Measurements from ENCODE around the gene CNTF.

Gene CNTF

DNA sequence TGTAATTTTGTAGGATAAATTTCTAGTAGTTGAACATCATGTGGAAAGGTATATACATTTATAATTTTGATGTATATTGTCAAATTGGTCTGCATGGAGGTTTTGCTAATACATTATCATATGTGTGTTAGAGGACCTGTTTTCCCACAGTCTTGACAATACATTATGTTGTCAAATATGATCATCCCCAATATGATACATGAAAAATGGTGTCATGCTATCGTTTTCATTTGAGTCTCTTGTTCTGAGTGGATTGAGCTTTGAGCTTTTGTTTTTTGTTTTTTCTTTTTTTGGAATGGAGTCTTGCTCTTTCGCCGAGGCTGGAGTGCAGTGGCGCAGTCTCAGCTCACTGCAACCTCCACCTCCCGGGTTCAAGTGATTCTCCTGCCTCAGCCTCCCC lies 14.1 kb upstream of the CNTF start:
- no peak for DNase-seq

DNA sequence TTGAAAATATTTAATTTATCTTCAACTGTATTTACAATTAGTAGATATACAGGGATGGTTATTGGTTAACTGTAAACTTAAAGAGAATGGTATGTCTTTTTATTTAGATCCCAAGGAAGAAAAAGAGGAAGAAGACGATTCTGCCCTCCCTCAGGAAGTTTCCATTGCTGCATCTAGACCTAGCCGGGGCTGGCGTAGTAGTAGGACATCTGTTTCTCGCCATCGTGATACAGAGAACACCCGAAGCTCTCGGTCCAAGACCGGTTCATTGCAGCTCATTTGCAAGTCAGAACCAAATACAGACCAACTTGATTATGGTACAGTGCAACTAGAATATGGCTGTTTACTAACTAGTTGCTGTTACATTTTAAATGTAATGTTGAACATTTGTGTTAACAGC lies 12.7 kb upstream of the CNTF start:
- no peak for DNase-seq

DNA sequence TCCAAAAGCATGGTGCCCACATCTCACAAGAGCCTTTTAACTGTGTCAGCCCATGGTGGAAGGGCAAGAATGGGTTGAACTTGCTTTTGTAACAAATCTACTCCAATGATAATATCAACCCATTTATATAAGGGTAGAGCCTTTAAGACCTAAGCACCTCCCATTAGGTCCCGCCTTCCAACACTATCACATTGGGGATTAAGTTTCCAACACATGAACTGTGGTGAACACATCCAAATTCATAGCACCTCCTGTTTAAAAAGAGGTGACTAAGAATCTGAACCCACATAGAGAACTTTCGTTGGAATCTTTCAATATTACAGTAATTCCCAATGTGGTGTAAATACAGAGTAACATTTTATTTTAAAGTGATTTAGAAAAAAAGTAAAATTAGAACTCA lies 9.2 kb upstream of the CNTF start:
- no peak for DNase-seq

DNA sequence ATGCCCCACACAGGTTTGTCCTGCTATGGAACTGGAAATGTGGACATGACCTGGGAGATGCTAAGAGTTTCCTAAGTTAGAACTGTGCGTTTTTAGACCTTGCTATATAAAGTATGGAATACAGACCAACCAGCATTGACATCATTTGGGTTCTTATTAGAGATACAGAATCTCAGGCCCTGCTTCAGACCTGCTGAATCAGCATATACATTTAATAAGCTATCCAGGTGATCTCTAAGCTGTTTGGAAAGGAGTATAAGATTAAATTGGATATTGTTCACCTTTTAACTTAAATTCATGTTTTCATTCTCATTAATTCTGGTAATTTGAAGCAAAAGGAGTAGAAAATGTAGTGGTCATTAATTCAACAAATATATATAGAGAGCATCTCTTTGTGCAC lies 6.9 kb upstream of the CNTF start:
- no peak for DNase-seq

DNA sequence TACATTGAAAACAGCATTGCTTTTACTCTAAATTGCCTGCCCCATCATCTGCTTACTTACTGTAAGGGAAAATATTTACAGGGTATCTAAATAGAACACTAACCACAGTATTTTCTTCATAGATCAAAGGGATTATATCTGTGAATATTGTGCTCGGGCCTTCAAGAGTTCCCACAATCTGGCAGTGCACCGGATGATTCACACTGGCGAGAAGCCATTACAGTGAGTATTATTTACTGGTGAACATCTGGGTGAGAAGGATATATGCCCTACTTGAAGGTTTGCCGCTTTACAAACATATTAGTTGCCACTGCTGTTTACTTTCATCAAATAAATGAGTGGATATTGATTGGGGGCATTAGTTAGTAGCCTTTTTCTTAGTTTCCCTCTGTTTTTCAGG lies 5.9 kb upstream of the CNTF start:
- no peak for DNase-seq

DNA sequence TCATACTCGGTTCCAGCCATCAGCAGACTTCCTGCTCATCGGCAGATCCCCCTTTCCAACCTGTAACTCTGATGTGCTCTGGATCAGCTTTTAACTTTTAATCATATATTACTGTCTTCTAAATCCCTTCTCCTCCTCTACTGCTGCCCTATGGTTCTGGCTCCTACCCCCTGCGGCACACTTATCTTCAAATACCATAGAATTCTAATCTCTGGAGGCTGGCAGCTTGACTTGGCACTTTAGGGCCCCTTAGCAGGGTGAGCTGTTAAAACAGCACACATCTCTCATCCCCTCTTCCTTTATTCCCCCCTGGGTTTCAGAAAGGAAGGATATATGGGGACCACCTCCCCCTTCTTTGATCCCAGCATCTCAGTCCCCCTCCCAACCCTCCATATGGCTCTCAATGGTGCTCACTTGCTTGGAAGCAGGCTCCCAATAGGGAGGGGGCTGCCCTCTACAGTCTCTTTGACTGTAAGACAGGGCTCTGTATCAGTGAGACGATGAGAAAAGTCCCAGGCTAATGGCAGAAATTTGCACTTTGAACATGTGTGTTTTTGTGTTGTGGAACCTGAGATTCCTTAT lies 4.4 kb upstream of the CNTF start:
- DNase-seq = no peak

DNA sequence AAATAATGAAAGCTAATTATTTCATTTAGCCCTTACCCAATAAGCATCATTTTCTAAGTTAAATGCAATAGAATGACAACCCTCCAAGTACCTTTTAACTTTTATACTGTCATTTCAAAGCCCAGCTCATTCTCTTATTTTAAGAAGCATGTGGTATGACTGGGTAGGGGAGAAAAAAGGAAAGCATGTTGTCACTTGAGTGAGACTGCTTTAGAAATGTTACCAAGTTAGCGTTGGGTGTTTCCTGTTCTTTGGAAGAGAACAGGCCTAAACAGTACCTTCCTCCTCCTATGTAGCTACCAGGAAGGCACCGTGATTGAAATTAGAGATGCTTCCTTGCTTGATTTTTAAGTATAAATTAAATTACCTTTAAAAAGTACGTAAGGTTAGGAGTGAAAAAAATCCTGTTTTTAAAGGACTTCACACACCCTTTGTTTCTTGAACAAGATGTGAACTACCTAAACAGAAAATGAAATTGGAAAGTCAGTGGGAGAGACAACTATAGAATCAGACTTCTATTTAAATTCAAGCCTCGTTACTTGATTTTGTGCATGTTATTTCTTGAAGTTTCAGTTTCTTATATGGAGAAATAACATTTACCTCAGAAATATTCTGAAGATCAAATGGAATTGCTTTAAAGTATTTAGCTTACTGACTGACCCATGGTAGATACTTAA lies 741 bp upstream of the CNTF start:
- DNase-seq = no peak

DNA sequence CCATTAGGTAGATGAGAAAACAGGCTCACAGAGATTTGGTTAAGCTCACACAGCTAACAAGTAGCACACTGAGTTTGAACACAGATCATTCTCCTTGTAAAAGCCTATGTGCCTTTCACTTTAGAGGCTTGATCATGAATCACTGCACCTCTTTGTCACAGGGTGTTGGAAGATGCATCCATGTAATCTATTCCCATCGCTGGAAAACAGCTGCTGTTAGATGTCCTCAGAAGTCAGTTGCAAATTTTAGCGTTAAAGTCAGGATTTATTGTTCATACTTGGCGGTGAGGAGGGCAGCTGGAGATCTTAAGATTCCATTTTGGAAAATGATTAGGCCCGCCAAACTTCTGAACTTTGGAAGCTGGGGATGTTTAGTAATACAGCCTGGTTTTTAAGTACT lies 2.6 kb downstream of the CNTF start:
- DNase-seq = no peak

DNA sequence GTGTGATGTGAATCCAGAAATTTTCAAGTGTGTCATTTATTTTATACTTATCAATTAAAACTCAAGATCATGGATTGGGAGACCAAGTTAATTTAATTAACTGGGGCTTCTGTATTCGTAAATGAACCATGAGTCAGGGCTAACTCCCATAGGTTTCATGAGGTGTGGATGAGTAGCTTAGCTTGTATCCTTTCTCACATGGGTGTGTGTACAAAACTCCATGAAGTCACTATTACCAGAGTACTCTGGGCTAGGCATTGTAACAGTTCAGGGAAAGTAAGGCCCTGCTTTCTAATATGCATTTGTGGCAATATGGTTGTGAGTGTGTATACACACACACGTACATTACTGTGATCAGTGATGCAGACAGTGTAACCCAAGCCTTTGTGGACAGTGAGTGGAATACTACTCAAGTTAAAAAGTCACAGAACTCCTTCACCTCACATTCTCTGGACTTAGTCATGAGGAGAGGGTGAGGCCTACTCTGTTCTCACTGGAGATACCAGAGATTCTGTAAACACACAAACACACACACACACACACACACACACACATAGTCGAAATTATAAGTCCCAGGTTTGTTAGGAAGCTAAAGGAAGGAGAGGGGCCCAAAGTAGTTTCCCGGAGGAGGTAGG lies 3.5 kb downstream of the CNTF start:
- DNase-seq = no peak

DNA sequence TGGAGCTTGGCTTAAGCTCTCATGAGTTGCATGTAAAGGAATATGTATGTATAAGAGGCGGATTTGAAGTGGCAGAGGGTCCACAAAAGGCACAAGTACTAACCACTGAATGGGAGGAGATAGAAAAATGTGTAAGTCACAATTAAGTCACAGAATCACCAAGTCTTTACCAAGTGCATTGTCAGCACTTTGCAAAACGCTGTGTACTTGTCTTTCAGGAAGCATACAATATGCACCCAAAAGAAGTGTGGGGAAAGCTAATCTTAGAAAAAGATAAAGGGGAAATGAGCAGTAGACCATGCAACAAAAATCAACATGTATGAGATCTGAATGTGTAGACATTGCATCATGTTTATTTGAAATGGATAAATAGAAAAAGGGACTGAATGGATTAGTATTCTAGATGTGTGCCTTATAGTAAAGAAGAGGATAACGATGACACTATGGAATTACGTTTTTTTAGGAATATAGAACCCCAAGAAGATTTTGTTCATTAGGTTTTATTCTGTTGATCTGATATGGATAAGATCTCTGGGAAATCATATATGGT lies 4.5 kb downstream of the CNTF start:
- DNase-seq = no peak

DNA sequence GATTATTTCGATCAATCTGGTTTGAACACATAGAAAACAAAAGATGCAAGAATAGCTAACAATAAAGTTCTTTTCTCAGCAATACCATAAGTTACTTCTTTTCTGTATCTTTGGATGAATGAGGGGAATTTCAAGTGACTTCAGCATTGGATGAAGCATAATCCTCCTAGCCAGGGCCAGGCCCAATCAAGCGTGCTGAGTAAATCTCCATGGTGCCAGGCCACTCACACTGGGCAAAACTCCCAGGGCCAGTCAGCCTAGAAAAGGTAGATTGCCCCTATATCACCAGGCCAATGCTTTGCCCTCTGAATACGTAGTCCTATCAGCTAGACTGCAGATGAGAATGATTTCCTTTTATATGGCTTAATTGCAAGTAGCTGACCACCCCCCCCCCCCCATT lies 6.0 kb downstream of the CNTF start:
- no peak for DNase-seq

DNA sequence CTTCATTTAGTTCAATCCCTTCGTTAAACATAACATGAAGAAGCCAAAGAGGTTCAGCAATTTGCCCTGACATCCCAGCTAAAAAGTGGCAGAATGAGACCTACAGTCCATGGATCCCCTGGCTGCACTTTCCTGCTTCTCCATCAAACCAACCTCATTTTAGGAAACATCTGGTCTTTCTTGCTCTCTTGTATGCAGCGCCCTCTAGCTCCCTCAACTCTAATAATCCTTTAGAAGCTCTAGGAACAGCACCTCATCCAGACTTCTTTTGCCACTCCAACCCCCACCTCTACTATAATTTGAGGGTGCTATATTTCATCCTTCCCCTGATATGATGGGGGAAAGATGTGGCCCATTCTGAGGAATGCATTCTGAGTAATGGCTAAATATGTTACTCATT lies 7.4 kb downstream of the CNTF start:
- peak; percentile 8 for DNase-seq

DNA sequence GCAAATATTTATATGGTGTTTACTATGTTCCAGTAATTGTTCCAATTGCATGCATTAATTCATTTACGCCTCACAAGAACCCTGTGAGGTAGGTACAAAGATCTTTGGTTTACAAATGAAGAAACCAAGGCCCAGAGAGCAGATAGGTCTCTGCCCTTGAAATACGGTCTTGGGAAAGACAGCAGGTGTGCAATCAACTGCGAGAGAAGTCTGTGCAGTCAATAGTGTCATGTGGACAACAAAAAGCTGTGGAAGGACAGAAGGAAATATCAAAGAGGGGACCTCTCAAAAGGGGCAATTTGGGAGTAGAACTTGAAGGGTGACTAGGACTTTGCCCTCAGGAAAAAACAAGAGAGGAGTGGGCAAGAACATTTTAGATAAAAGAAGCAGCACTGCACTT lies 8.9 kb downstream of the CNTF start:
- DNase-seq = no peak

DNA sequence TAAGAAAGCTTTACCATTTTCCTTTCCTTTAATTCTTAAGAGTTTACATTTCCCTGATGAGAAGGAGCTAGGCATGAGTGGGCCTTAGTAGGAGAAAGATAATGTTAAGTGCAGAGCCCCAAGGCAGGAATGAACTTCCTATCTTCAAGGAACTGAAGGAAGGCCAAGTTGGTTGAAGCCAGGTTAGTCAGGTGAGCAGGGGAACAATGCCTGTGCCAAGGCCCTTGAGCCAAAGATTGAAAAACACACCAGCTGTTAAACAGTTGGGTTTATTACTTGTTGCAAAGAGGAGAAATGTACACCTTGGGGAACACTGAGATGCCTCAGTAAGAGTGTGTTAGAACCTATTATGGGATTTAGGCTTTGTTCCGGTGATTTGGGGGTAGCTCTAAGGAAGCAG lies 10.0 kb downstream of the CNTF start:
- DNase-seq = no peak

DNA sequence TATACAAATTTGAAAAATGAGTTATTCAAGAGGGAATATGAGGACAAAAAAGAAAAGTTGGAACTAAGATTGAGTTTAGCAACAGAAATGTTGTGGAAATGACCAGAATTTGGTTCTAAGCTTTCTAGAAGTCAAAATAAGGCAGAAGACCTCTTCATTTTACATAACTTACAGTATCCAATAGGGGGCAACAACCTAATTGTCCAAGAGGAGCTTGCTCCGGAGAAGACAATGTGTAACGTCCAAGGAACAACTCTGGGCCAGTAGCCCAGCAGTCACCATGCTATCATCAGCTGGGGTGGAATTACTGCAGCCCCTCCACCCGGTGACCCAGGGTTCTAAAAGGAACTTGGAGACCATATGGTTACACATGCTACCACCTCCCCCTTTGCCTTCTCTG lies 14.1 kb downstream of the CNTF start:
- DNase-seq = no peak

DNA sequence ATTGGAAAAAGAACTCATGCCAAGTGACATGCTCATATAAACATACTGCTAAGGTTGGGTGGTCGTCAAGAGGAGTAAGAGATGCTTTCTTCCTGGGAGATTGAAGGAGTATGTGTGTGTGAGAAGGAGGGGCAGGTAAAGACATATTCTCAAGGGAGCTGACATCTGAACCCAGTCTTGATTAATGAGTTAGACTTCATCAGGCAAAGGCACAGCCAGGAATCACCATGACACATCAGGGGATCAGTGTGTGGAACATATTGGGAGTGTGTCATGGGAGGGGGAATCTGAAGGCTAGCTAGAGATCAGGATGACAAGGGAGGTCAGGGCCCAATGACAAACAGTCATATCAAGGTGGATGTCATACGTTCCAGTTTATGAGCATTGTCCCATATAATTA lies 14.9 kb downstream of the CNTF start:
- no peak for DNase-seq

DNA sequence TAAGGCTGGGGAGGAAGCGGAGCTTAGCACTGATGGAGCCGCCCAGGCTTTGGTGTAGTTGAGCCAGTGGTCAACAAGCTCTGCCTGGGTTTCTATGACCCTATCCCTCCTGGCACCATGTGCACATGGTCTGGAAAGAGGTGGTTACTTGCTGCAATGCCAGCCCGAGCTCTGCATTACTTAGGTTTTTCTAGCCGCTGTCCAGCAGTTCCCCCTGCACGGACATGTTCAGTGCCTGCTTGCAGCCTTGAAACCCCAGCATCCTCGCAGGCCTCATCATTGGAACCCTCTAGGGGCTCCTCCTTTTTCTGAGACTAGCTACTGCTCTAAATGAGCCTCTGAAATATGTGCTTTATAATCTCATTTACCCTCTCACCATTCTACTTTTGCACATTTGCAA lies 16.6 kb downstream of the CNTF start:
- no peak for DNase-seq

DNA sequence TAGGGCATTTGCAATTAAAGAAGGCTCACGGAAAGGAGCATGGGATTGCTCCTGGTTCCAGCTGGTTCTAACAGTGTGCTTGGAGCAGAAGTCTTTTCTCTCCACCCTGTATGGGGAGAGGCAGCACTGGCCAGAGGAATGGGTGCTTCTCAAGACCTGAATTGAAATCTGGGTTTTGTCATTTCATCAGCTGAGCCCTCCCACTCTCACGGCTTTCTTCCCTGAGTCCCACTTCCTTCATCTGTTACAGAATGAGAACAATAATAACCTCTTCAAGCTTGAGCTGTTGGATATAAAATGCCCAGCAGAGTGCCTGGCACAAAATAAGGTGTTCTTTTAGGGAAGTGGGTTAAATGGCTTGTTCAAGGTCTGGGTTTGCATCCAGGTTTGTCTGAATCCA lies 17.2 kb downstream of the CNTF start:
- DNase-seq = no peak

DNA sequence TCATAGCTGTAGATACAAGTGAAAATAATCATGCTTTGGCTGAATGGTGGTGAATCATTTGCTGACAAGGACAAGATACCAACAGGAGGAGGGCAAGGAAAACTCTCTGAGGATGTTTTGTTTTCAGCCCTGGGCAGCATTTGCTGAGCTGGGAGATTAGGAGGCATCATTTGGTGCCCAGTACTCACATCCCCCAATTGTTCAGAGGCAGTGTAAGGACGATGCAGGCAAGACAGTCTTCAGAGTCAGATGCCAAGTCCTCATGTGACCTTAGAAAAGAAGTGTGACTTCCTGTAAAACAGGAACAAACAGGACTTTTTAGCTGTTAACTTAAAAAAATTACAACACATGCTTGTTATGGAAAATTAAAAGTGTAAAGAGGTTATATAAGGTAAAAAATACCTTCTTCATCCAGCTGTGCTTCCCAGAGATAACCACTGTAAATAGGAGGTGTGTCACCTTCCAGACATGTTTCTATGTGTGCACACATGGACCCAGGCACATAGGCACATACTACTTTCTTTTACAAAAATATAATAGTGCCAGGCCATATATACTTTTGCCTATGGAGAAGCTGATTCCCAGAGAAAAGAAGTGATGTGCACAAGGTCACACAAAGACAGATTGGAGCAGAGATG lies 18.0 kb downstream of the CNTF start:
- no peak for DNase-seq

DNA sequence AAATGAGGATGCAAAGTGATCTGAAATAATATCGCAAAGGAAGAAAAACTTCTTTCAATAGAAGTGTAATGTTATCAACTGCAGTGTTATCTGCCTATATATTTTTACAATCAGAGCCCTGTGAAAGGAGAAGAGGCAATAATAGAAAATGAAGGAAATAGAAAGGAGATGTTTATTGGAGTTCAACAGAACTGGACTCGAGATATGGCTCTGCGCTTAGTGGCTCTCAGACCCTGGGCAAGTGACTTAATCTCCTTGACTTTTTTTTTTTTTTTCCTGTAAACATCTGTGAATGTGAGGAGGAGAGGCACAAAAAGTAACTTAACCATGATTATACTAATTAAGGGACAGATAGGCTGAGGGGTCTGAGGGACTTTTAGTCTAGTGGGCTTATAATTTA lies 18.9 kb downstream of the CNTF start:
- no peak for DNase-seq

DNA sequence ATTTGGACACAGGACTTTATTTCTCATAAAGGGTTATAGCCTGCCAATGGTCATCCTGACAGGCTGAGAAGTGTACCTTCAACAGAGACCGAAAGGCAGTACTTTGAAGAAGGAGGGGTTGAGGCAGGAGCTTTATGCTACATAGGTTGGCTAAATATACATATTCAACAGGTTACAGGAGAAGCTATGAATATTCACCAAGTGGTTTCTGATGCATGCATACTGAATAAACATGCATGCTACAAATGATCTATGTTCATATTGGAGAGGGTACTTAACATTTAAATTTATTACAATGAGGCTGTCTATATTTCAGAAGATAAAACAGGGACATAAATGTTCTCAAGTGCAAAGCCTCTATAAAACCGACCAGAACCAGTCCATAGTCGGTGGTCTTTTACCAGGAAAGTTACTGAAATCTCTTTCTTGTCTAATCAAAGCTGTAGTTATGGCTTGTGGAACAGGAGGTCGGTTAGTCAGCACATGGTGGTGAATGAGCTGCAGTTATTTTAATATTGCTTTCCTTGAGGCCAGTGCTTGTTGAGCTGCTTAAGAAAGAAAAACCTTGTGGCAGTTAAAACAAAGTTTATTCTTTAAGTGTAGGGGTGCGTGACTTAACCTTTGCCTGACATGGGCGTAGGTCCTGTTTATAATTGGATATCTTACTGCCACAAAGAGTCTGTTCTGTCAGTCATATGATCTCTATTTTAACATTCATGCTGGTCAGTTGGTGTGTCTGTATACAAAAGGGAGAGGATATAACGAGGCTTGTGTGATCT lies 19.5 kb downstream of the CNTF start:
- no peak for DNase-seq

DNA sequence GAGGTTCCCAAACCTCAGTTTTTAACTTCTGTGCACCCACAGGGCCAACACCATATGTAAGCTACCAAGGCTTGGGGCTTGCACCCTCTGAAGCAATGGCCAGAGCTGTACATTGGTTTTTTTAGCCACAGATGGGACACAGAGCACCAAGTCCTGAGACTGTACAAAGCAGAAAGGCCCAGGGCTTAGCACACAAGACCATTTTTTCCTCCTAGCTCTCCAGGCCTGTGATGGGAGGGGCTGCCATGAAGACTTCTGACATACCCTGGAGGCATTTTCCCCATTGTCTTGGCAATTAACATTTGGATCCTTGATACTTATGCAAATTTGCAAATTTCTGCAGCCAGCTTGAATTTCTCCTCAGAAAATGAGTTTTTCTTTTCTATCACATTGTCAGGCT lies 23.4 kb downstream of the CNTF start:
- DNase-seq = no peak

DNA sequence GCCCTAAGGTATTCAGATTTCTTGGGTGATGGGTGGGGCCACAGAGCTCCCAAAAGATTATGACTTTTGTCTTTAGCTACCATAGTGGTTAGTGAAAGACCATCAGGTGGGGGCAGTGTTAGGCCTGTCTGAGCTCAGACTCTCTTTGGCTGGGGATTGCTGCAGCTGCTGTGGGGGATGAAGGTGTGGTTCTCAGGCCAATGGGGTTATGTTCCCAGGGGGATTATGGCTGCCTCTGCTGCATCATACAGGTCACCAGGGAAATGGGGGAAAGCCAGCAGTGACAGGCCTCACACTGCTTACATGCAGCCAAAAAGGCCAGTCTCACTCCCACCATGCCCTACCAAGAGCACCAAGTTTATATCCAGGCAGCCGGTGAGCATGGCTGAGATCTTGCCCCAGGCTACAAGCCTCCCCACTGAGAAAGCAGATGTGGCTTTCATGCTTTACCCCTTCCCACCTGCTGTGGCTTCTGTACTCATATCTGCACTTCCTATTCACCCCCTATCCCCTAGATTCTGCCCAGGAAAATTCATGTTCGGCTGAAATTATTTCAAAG lies 24.8 kb downstream of the CNTF start:
- no peak for DNase-seq
